Colonic mucosa (tissue), 4 donors: Measurements from ENCODE around the gene AOPEP. TPM values are rescaled to one million over a fixed set of nuclear protein-coding genes. Genes with fewer than 3 reads are reported as not detected.

ENCODE experiments used
- DNase-seq: peaks from one replicate; pipeline ENCODE4 v3.0.0-alpha.2; 2020
- H3K27ac ChIP-seq: fragments of 200-600 bp; one replicate; pipeline ENCODE4 v1.8.0; 2021
- H3K27me3 ChIP-seq: fragments of 200-600 bp; one replicate; pipeline ENCODE4 v1.8.0; 2021
- H3K36me3 ChIP-seq: fragments of 200-600 bp; one replicate; pipeline ENCODE4 v1.8.0; 2021
- H3K4me1 ChIP-seq: fragments of 200-600 bp; one replicate; pipeline ENCODE4 v1.8.0; 2021; ENCODE audit warnings: mild to moderate bottlenecking
- H3K4me3 ChIP-seq: fragments of 200-600 bp; one replicate; pipeline ENCODE4 v1.8.0; 2021
- H3K9ac ChIP-seq, 2 donors: one replicate each; pipeline ENCODE4 v1.7.0; 2013; ENCODE audit warnings: control low read depth in 2 of 2, low read depth in 2 of 2, low read length in 2 of 2
- H3K9me3 ChIP-seq: fragments of 200-600 bp; one replicate; pipeline ENCODE4 v1.8.0; 2021
- intact Hi-C: fragments of 100-400 bp; cut with DNase I; formaldehyde crosslinking; loops from one replicate; pipeline ENCODE4 v1.14.1; 2022
- total RNA-seq, 2 donors: library from RNA; stranded (reverse); fragmentation: NEBNext Ultra II Directional in 1 of 2; extraction: Animal tissue kit (Norgen Biotek cat#: 25700) in 1 of 2; gene quantifications; one replicate each; pipeline ENCODE4 v1.2.1, GENCODE V29; 2021
- TF ChIP-seq, protein P1 (sequence below): fragments of 200-600 bp; IDR thresholded peaks from one replicate; pipeline ENCODE4 v1.8.0; 2022; ENCODE audit warnings: antibody characterized with exemption, mild to moderate bottlenecking
- donor health status: healthy.
- donor health status: DM: no; HTN: no; CAD: no.
- donor health status: DM: no; HTN: no; CAD: no.

AOPEP gene
- total RNA-seq, 2 donors from 2014 or later: 38.4 to 43.2 TPM

DNA sequence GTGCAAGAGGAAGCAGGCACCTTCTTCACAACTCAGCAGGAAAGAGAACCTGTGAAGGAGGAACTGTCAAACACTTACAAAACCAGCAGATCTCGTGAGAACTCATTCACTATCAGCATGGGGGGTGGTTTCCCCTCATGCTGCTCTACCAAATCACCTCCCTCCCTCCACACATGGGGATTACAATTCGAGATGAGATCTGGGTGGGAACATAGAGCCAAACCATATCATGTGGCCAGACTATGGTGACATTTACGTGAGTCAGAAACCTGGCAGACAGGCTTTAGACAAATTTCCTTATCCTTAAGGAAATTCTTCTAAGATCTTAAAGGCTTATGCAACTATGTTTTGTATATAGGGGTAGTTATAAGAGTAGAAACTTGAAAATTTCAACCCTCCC lies 8.7 kb upstream of the AOPEP start:
- H3K9me3 ChIP-seq: no peaks in the 10 kb centered on the region
- no peak overlapping the region for H3K9ac ChIP-seq
- H3K4me1 ChIP-seq: no peaks in the 10 kb centered on the region
- DNase-seq: no peak
- H3K4me3 ChIP-seq: no peak overlapping the region
- H3K27me3 ChIP-seq: no peaks in the 10 kb centered on the region
- no peaks in the 10 kb centered on the region for H3K36me3 ChIP-seq
- H3K27ac ChIP-seq: no peak overlapping the region
- intact Hi-C loops: no loop called here
- TF ChIP-seq, protein P1, sequence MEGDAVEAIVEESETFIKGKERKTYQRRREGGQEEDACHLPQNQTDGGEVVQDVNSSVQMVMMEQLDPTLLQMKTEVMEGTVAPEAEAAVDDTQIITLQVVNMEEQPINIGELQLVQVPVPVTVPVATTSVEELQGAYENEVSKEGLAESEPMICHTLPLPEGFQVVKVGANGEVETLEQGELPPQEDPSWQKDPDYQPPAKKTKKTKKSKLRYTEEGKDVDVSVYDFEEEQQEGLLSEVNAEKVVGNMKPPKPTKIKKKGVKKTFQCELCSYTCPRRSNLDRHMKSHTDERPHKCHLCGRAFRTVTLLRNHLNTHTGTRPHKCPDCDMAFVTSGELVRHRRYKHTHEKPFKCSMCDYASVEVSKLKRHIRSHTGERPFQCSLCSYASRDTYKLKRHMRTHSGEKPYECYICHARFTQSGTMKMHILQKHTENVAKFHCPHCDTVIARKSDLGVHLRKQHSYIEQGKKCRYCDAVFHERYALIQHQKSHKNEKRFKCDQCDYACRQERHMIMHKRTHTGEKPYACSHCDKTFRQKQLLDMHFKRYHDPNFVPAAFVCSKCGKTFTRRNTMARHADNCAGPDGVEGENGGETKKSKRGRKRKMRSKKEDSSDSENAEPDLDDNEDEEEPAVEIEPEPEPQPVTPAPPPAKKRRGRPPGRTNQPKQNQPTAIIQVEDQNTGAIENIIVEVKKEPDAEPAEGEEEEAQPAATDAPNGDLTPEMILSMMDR: no peak

DNA sequence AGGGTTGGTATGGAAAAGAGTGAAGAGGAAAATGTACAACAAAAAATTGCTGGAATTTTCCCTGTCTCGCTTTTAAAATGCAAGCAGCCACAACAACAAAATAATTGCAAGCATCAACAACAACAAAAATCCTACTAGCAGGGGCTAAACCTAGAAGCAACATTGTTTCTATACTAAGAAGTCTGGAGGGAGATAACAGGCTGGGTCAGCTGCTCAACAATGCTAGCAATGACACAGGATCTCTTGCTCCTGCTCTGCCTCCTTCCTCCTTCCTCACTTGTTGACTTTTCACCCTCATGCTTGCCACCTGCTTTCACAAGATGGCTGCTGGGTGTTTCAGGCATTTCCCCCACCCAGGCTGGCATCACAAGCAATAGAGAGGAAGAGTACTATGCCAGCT lies 7.6 kb upstream of the AOPEP start:
- no peak for DNase-seq
- no peak overlapping the region for H3K27ac ChIP-seq
- no peaks in the 10 kb centered on the region for H3K36me3 ChIP-seq
- H3K9ac ChIP-seq: no peak overlapping the region
- H3K9me3 ChIP-seq: no peaks in the 10 kb centered on the region
- H3K4me3 ChIP-seq: no peak overlapping the region
- intact Hi-C loops: no loop called here
- TF ChIP-seq, protein P1: no peak
- H3K4me1 ChIP-seq: no peaks in the 10 kb centered on the region
- no peaks in the 10 kb centered on the region for H3K27me3 ChIP-seq

DNA sequence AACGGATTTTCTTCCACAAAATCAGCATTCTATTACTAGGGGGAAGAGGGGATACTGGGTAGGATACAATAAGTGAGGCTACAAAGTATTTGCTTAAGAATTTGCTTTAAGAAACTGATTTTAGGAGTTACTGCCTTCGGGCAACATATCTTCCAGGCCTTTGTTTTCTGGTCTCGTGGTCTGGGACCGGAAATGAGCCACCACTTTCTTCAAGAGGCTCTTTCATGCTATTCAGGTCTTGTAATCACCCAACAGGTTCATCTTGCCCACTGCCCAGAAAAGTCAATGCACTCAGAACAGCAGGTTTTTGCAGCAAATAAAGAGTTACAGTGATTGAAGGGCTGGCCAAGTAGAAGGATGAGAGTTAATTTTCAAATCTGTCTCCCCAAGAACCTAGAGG lies 6.6 kb upstream of the AOPEP start:
- Histone ChIP-seq H3K9me3 (no peaks in the 10 kb centered on the region), H3K4me3 (no peak overlapping the region), H3K27ac (no peak overlapping the region), H3K27me3 (no peaks in the 10 kb centered on the region), H3K9ac (no peak overlapping the region), H3K4me1 (no peaks in the 10 kb centered on the region), H3K36me3 (no peaks in the 10 kb centered on the region)
- TF ChIP-seq, protein P1: no peak
- intact Hi-C loops: no loop called here
- DNase-seq: no peak

DNA sequence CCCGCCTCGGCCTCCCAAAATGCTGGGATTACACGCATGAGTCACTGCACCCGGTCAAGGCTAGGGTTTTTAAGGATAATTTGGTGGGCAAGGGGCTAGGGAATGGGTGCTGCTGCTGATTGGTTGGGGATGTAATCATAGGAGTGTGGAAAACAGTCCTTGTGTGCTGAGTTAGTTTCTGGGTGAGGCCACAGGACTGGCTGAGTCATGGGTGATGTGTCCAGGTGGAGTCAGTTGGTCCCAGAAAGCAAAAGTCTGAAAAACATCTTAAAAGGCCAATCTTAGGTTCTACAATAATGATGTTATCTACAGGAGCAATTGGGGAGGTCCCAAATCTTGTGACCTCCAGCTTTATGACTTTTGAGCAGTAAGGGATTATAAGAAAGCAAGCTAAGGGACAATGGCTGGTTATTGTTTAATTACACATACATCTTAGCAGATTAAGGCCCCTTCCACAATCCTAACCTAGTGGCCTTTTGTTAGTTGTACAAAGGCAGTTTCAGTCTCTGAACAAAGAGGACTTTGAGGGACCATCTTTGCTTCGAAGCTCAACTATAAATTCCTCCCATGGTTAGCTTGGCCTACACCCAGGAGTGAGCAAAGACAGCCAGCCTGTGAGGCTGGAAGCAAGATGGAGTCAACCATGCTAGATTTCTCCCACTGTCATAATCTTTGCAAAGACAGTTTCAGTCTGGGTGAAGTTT lies 5.5 kb upstream of the AOPEP start:
- Histone ChIP-seq H3K4me1 (no peaks in the 10 kb centered on the region), H3K4me3 (no peak overlapping the region), H3K36me3 (no peaks in the 10 kb centered on the region), H3K27me3 (no peaks in the 10 kb centered on the region), H3K9ac (no peak overlapping the region), H3K27ac (no peak overlapping the region), H3K9me3 (no peaks in the 10 kb centered on the region)
- intact Hi-C loops: no loop called here
- DNase-seq: no peak
- TF ChIP-seq, protein P1: no peak

DNA sequence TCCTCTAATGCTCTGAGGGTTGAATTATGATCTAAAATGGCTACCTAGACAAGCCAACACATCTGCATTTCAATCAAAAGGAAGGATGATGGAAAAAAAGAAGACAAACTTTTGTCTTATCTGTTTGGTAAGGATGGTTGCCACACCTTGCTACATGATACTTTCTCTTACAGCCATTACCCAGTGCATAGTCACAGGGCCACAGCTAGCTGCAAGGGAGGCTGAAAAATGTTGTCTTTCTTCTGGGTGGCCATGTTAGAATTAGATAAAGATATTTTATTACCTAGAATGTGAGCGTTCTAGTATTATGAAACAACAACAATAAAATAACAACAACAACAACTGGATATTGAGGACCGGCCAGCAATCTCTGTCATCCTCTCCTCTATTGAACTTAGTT lies 4.7 kb upstream of the AOPEP start:
- no peak overlapping the region for H3K4me3 ChIP-seq
- no peaks in the 10 kb centered on the region for H3K9me3 ChIP-seq
- no peaks in the 10 kb centered on the region for H3K27me3 ChIP-seq
- intact Hi-C loops: no loop called here
- no peak overlapping the region for H3K9ac ChIP-seq
- H3K27ac ChIP-seq: no peak overlapping the region
- DNase-seq: no peak
- TF ChIP-seq, protein P1: no peak
- H3K36me3 ChIP-seq: no peaks in the 10 kb centered on the region
- H3K4me1 ChIP-seq: no peaks in the 10 kb centered on the region
